B cell (primary cell): ENCODE data around the gene MYH1. TPM values are rescaled to one million over a fixed set of nuclear protein-coding genes. Genes with fewer than 3 reads are reported as not detected.

Experiments
- ATAC-seq: fragments of 200-7000 bp; cut with Tn5 transposase; one replicate; pipeline ENCODE4 v1.10.0; 2021; ENCODE audit warnings: low read depth, mild to moderate bottlenecking, moderate number of reproducible peaks, moderate library complexity
- CTCF ChIA-PET: fragments of 350-600 bp; sonication (Branson Sonifier 250); formaldehyde crosslinking; loops from one replicate; lab custom pipeline; 2021; ENCODE audit warnings: antibody characterized with exemption, inconsistent platforms; lab: Charles Lee
- POLR2A ChIA-PET: fragments of 350-600 bp; sonication (Branson Sonifier 250); formaldehyde crosslinking; loops from one replicate; lab custom pipeline; 2021; ENCODE audit warnings: antibody characterized with exemption; lab: Charles Lee
- DNase-seq: peaks from one replicate; pipeline ENCODE4 v3.0.0; 2013
- H2AFZ ChIP-seq: 2 replicates; pipeline ENCODE4 v1.6.1; 2012; ENCODE audit warnings: mild to moderate bottlenecking, low read depth, low read length; ENCODE audit not compliant: insufficient read depth, poor library complexity, severe bottlenecking
- H3K27ac ChIP-seq, 2 donors: 1 replicate in 1 of 2; 2 replicates in 1 of 2; pipeline ENCODE4 v1.5.1; 2012 to 2013; ENCODE audit warnings: low read length in 2 of 2, mild to moderate bottlenecking in 2 of 2, moderate library complexity in 1 of 2
- H3K27me3 ChIP-seq, 4 experiments: fragments of 200-600 bp in 1 of 4; sonication (generic) in 1 of 4; replicated peaks in 1 of 4; 1 replicate in 2 of 4; 2 replicates in 2 of 4; pipeline versions ENCODE4 v1.6.1 to v1.7.0; 2013 to 2016; ENCODE audit warnings: low read length in 3 of 4, mild to moderate bottlenecking in 2 of 4, mixed read lengths in 1 of 4, moderate library complexity in 1 of 4; ENCODE audit not compliant: insufficient read depth in 4 of 4, control insufficient read depth in 3 of 4; ENCODE audit errors: control extremely low read depth in 1 of 4
- H3K36me3 ChIP-seq, 2 experiments: replicated peaks in 1 of 2; 1 replicate in 1 of 2; 2 replicates in 1 of 2; pipeline versions ENCODE4 v1.6.1 to v1.7.1; 2013; ENCODE audit warnings: low read length in 1 of 2; ENCODE audit not compliant: insufficient read depth in 2 of 2, control insufficient read depth in 1 of 2; ENCODE audit errors: control extremely low read depth in 1 of 2, extremely low read depth in 1 of 2
- H3K4me1 ChIP-seq, 2 donors: fragments of 200-600 bp in 1 of 2; sonication (generic) in 1 of 2; 1 replicate in 1 of 2; 2 replicates in 1 of 2; pipeline versions ENCODE4 v1.5.1 to v1.6.1; 2013 to 2017; ENCODE audit warnings: low read length in 2 of 2; ENCODE audit not compliant: control insufficient read depth in 2 of 2, insufficient read depth in 2 of 2
- H3K4me2 ChIP-seq: replicated peaks from 2 replicates; pipeline ENCODE3; 2012; ENCODE audit warnings: mild to moderate bottlenecking, low read depth, low read length; ENCODE audit not compliant: poor library complexity, severe bottlenecking
- H3K4me3 ChIP-seq, 5 experiments: fragments of 200-600 bp in 1 of 5; sonication (generic) in 1 of 5; 1 replicate in 3 of 5; 2 replicates in 2 of 5; pipeline versions ENCODE4 v1.5.1 to v1.7.0; 2011 to 2016; ENCODE audit warnings: low read length in 4 of 5, mild to moderate bottlenecking in 4 of 5, low read depth in 2 of 5, control low read depth in 1 of 5, moderate library complexity in 1 of 5; ENCODE audit not compliant: insufficient read depth in 1 of 5; ENCODE audit errors: control extremely low read depth in 1 of 5, extremely low read depth in 1 of 5
- H3K79me2 ChIP-seq: fragments of 200-600 bp; sonication (generic); one replicate; pipeline ENCODE4 v1.6.0; 2016; ENCODE audit warnings: low read length; ENCODE audit not compliant: control insufficient read depth, insufficient read depth
- H3K9ac ChIP-seq: fragments of 200-600 bp; sonication (generic); 2 replicates; pipeline ENCODE4 v1.6.1; 2017; ENCODE audit warnings: mild to moderate bottlenecking, low read length, moderate library complexity
- H3K9me3 ChIP-seq, 3 donors: one replicate each; pipeline versions ENCODE4 v1.6.1 to v1.7.1; 2013; ENCODE audit warnings: low read length in 2 of 3; ENCODE audit not compliant: control insufficient read depth in 2 of 3, insufficient read depth in 1 of 3; ENCODE audit errors: control extremely low read depth in 1 of 3
- H4K20me1 ChIP-seq: 2 replicates; pipeline ENCODE4 v1.6.0; 2012; ENCODE audit warnings: mild to moderate bottlenecking, low read length; ENCODE audit not compliant: insufficient read depth, control insufficient read depth, poor library complexity, severe bottlenecking
- H3K27ac Mint-ChIP-seq: one replicate; pipeline ENCODE4 v1.8.0; 2021; ENCODE audit warnings: mixed read lengths
- H3K27me3 Mint-ChIP-seq: one replicate; pipeline ENCODE4 v1.8.0; 2021; ENCODE audit warnings: mixed read lengths
- H3K4me1 Mint-ChIP-seq: one replicate; pipeline ENCODE4 v1.8.0; 2021; ENCODE audit warnings: mixed read lengths
- H3K4me3 Mint-ChIP-seq: one replicate; pipeline ENCODE4 v1.8.0; 2021; ENCODE audit warnings: mixed read lengths
- H3K9me3 Mint-ChIP-seq: one replicate; pipeline ENCODE4 v1.8.0; 2022; ENCODE audit warnings: mixed read lengths; ENCODE audit not compliant: insufficient read depth
- CTCF ChIP-seq: fragments of 200-600 bp; IDR thresholded peaks from one replicate; pipeline ENCODE4 v1.8.0; 2022; ENCODE audit warnings: antibody characterized with exemption, mild to moderate bottlenecking
- EZH2 ChIP-seq: IDR thresholded peaks from 2 replicates; pipeline ENCODE4 v1.6.1; 2012; ENCODE audit warnings: borderline replicate concordance, low read depth, mild to moderate bottlenecking, moderate library complexity, low read length; ENCODE audit not compliant: insufficient read depth, poor library complexity, severe bottlenecking
- WGBS: methylation state at CpG from one replicate; pipeline ENCODE4 v1.1.5; 2013; ENCODE audit warnings: missing lambda C conversion rate; ENCODE audit not compliant: insufficient coverage; 5-methylcytosine and 5-hydroxymethylcytosine counted together
- intact Hi-C: fragments of 100-400 bp; cut with micrococcal nuclease; formaldehyde crosslinking; loops from one replicate; pipeline ENCODE4 v1.10.0; 2022
- polyA plus RNA-seq: library from polyadenylated mRNA; depleted of rRNA; stranded (reverse); fragments of >200 nt; gene quantifications from 2 replicates; pipeline ENCODE4 v1.2.3, GENCODE V29; 2012
- total RNA-seq, 2 donors: library from RNA; stranded (reverse); fragments of 120-200 nt in 1 of 2; gene quantifications; 1 replicate in 1 of 2; 2 replicates in 1 of 2; pipeline versions ENCODE4 v1.2.3 to v1.2.4, GENCODE V29; 2013 to 2022

MYH1 gene
- total and polyA plus RNA-seq, 2 donors (not counting 1 experiment from before 2014, with no cell fraction given), result not detected

GRCh38 chr17:10499950-10500349, 18.4 kb downstream of the MYH1 start:
- no peak for ATAC-seq
- no peaks in the 10 kb centered on the region for H3K4me1 Mint-ChIP-seq
- H3K9ac ChIP-seq, result no peak overlapping the region
- H3K79me2 ChIP-seq, result no peaks in the 10 kb centered on the region
- no peaks in the 10 kb centered on the region for H3K4me1 ChIP-seq
- no peaks in the 10 kb centered on the region for H3K27me3 ChIP-seq
- CTCF ChIA-PET, result no interaction called here
- no peak overlapping the region for H3K27ac ChIP-seq
- TF ChIP-seq CTCF (no peak), EZH2 (no peak)
- H3K27ac Mint-ChIP-seq, result no peak overlapping the region
- H3K4me3 ChIP-seq, result no peak overlapping the region
- WGBS, result no CpG with 5 or more reads among the region's 3 CpGs
- no peak overlapping the region for H3K4me2 ChIP-seq
- peaks cover 3% of the 10 kb centered on the region for H3K27me3 Mint-ChIP-seq
- H3K9me3 Mint-ChIP-seq, result no peaks in the 10 kb centered on the region
- POLR2A ChIA-PET, result no interaction called here
- H4K20me1 ChIP-seq, result no peaks in the 10 kb centered on the region
- H3K4me3 Mint-ChIP-seq, result no peak overlapping the region
- intact Hi-C loops, result no loop called here
- no peaks in the 10 kb centered on the region for H3K36me3 ChIP-seq
- DNase-seq, result no peak
- H2AFZ ChIP-seq, result no peak overlapping the region
- H3K9me3 ChIP-seq, result peaks cover 0 to 3% (median 0%) of the 10 kb centered on the region in 3 donors

DNA sequence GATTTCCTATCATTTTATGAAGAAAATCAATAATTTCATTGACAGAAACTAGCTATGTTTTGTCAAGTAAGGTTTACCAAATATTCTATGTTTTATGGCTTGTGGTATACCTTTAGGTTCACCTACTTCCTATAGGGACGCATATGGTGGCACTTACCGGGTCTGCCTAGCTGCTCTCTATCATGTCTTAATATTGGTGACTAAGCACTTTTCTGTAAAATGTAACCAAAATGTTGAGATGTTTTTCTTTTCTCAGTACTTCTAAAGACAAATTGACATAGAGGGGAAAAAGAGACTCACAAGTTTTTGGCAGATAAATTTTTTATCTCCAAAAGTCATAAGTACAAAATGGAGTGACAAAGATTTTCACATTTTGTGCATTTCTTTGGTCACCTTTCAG, 26.3 kb downstream of the MYH1 start:
- no peak for ATAC-seq
- POLR2A ChIA-PET, result no interaction called here
- Histone ChIP-seq H3K9me3 (peaks cover 7 to 16% (median 9%) of the 10 kb centered on the region in 3 donors), H2AFZ (no peak overlapping the region), H3K4me1 (no peaks in the 10 kb centered on the region), H3K36me3 (no peaks in the 10 kb centered on the region), H3K27ac (no peak overlapping the region), H3K27me3 (no peaks in the 10 kb centered on the region), H3K4me2 (no peak overlapping the region), H4K20me1 (no peaks in the 10 kb centered on the region), H3K79me2 (no peaks in the 10 kb centered on the region), H3K9ac (no peak overlapping the region), H3K4me3 (no peak overlapping the region)
- no peak for TF ChIP-seq CTCF
- TF ChIP-seq EZH2, result no peak
- CTCF ChIA-PET, result no interaction called here
- peaks cover 15% of the 10 kb centered on the region for H3K9me3 Mint-ChIP-seq
- no peak overlapping the region for H3K4me3 Mint-ChIP-seq
- intact Hi-C loops, result no loop called here
- WGBS, result no CpG with 5 or more reads among the region's 2 CpGs
- H3K27ac Mint-ChIP-seq, result no peak overlapping the region
- H3K4me1 Mint-ChIP-seq, result no peaks in the 10 kb centered on the region
- DNase-seq, result no peak
- peaks cover 4% of the 10 kb centered on the region for H3K27me3 Mint-ChIP-seq
